WTC11 (cell line): ENCODE results near the gene BCKDHA.

ENCODE experiments used
- CTCF ChIP-seq: fragments of 200-600 bp; IDR thresholded peaks from 2 replicates; pipeline ENCODE4 v1.8.0; 2022; ENCODE audit warnings: antibody characterized with exemption
- ZNF138 ChIP-seq: sonication (generic); formaldehyde crosslinking; conservative IDR thresholded peaks from 2 replicates; pipeline ENCODE4 v1.8.1; 2022; ENCODE audit warnings: mild to moderate bottlenecking, moderate library complexity, missing genetic modification reagents
- TF ChIP-seq, protein P1 (sequence below): sonication (generic); formaldehyde crosslinking; IDR thresholded peaks from 2 replicates; pipeline ENCODE4 v1.8.1; 2022; ENCODE audit warnings: missing genetic modification reagents, borderline replicate concordance

DNA sequence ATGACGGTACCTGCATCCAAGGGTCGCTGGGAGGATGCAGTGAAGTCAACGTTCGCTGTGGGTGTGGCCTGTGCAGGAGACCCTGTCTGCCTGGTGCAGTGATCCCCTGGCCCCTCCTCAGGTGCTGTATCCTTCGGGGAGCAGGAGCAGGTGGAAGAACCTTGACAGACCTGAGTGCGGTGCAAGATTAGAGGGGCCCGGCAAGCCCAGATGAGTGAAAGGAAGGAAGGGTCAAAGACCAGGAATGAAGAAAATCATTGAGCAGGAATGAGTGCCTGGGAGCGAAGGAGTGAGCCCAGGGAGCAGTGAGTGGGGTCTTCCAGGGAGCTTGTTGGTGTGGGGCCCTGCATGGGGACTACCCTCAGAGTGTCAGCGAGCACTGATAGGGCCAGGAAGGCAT, 16.8 kb downstream of the BCKDHA start:
- TF ChIP-seq, protein P1, sequence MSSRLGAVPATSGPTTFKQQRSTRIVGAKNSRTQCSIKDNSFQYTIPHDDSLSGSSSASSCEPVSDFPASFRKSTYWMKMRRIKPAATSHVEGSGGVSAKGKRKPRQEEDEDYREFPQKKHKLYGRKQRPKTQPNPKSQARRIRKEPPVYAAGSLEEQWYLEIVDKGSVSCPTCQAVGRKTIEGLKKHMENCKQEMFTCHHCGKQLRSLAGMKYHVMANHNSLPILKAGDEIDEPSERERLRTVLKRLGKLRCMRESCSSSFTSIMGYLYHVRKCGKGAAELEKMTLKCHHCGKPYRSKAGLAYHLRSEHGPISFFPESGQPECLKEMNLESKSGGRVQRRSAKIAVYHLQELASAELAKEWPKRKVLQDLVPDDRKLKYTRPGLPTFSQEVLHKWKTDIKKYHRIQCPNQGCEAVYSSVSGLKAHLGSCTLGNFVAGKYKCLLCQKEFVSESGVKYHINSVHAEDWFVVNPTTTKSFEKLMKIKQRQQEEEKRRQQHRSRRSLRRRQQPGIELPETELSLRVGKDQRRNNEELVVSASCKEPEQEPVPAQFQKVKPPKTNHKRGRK = no peak
- TF ChIP-seq CTCF (no peak), ZNF138 (no peak)
